Choroid plexus epithelial cell (primary cell): Measurements from ENCODE around the gene GABRG3.

ENCODE experiments used
- DNase-seq: peaks from one replicate; pipeline ENCODE4 v3.0.0-alpha.2; 2010; ENCODE audit warnings: low read depth
- H3K4me3 ChIP-seq: 2 replicates; pipeline ENCODE4 v1.5.1; 2011; ENCODE audit warnings: low read depth, mild to moderate bottlenecking, control low read depth, low read length, moderate library complexity
- TF ChIP-seq, protein P1 (sequence below): conservative IDR thresholded peaks from 2 replicates; pipeline ENCODE4 v1.5.1; 2011; ENCODE audit warnings: low read depth, mild to moderate bottlenecking, control low read depth, inconsistent platforms, low read length, moderate library complexity

Gene GABRG3

DNA sequence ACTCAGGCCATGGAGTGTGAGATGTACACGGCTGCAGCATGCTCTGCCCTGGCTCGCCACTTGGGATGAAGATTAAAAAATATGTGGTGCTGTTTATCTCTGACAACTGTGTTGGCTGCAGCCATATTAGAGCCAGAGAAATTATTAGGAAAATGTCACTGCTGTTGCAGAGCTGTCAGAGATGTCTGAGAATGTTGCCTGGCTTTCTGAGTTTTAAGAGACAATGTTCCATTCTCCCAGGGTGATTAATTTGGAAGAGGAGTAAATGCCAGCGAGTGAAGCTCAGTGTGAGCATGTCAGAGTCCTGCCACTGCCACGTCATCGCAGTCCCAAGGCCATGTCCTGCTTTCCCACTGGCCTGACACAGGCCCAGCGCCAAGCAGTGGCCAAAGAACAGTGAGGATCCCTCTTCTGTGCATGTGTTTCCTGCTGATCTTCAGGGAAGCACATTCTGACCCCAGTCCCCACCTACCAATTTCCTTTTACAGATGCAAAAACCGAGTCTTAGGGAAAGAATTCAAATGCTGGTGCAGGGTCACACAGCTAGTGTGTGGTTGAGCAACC, 370.9 kb downstream of the GABRG3 start:
- DNase-seq = no peak
- H3K4me3 ChIP-seq = no peak overlapping the region
- TF ChIP-seq, protein P1, sequence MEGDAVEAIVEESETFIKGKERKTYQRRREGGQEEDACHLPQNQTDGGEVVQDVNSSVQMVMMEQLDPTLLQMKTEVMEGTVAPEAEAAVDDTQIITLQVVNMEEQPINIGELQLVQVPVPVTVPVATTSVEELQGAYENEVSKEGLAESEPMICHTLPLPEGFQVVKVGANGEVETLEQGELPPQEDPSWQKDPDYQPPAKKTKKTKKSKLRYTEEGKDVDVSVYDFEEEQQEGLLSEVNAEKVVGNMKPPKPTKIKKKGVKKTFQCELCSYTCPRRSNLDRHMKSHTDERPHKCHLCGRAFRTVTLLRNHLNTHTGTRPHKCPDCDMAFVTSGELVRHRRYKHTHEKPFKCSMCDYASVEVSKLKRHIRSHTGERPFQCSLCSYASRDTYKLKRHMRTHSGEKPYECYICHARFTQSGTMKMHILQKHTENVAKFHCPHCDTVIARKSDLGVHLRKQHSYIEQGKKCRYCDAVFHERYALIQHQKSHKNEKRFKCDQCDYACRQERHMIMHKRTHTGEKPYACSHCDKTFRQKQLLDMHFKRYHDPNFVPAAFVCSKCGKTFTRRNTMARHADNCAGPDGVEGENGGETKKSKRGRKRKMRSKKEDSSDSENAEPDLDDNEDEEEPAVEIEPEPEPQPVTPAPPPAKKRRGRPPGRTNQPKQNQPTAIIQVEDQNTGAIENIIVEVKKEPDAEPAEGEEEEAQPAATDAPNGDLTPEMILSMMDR = no peak

GRCh38 chr15:27342991-27343390, 372.0 kb downstream of the GABRG3 start:
- TF ChIP-seq, protein P1 = no peak
- H3K4me3 ChIP-seq = no peak overlapping the region
- no peak for DNase-seq

DNA sequence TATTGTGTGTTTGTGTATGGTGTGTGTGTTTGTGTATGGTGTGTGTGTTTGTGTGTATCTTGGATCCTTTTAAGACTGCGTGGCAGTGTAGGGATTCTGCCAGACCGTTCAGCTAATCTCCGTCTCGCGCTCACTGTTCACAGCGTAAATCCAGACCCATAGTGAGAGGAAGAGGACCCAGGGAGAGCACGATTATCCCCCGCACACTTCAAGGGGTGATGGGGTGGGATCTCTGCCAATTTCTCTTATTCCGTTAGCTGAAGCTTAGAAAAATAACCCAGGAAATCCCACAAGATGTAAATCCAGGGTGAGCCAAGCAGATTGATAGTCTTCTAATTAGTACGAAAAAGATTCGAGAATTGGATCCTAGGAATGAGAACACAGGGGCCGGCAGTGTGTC, 381.2 kb downstream of the GABRG3 start:
- no peak for DNase-seq
- TF ChIP-seq, protein P1 = no peak
- H3K4me3 ChIP-seq = no peak overlapping the region

- TF ChIP-seq, protein P1 = no peak
- H3K4me3 ChIP-seq = no peak overlapping the region
- peak; percentile 10 for DNase-seq
These were observed 382.9 kb downstream of the GABRG3 start for GRCh38 chr15:27353856-27354255.

- TF ChIP-seq, protein P1 = peak; percentile 76
- peak; percentile 15 for DNase-seq
- no peak overlapping the region for H3K4me3 ChIP-seq
These were observed 387.9 kb downstream of the GABRG3 start for GRCh38 chr15:27358751-27359434.

- no peak overlapping the region for H3K4me3 ChIP-seq
- TF ChIP-seq, protein P1 = no peak
- DNase-seq = no peak
These were observed 388.6 kb downstream of the GABRG3 start for GRCh38 chr15:27359586-27359985.

DNA sequence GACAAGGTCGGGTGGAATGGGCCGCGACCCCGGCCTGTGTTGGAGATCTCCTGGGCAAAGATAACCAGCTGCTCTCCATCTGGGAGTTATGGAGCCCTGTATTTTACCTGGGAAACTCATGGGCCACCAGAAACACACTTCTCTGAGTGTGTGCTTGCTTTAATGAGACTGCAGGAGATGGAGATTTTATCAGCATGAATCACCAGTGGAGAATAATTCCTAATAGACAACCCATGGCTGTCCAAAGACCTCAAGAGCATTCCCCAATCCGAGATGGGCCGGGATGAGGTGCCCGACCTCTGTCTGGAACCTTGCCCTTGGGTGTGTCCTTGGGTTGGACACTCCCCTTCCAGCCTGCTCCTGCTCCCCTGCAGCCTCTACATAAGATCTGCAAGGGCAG, 389.3 kb downstream of the GABRG3 start:
- no peak for DNase-seq
- TF ChIP-seq, protein P1 = no peak
- H3K4me3 ChIP-seq = no peak overlapping the region
